Activated T-helper 9 cell treated with anti-CD3 and anti-CD28 coated beads, Interleukin-2, amount 50 U/mL, for 16 hours (primary cell): ENCODE results near the gene EHD1.

Source experiments
- DNase-seq: peaks from one replicate; pipeline ENCODE4 v3.0.0-alpha.2; 2020; ENCODE audit warnings: low read depth

Gene EHD1

DNA sequence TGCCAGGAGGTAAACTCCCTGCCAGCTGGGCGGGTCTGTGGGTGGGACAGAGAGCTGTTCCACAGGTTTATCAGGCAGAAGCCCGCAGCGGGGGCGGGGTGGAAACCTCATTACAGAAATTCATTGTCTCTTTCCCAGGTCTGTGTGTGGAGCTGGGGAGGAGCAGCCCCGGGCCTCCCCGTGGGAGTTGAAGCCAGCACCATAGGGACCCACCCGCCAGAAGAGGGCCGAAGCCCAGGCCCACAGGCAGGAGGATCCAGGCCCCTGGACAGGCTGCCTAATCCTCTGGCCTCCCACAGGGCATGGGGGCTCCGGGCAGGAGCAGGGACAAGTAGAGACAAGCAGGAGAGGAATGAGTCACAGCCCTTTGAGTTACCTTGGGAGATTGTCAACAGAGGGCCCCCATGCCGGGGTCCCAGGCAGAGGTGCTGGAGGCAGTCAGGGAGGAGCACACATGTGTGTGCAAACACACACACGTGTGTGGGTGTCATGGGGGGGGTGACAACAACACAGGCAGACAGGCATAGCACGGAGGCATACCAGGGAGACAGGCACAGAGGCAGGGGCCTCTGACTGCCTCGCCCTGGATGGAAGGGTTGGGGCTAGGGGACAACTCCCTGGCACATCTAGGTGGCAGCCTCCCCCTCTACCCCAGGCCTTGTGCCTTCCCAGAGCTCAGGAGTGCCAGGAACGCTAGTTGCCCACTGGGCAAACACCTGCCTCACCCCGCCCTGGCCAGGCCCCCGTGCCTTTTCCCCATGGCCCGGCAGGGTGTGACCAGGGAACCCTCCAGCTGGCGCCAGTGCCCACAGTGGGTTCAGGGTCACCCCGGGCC is 35.4 kb downstream of the EHD1 start:
- no peak for DNase-seq

DNA sequence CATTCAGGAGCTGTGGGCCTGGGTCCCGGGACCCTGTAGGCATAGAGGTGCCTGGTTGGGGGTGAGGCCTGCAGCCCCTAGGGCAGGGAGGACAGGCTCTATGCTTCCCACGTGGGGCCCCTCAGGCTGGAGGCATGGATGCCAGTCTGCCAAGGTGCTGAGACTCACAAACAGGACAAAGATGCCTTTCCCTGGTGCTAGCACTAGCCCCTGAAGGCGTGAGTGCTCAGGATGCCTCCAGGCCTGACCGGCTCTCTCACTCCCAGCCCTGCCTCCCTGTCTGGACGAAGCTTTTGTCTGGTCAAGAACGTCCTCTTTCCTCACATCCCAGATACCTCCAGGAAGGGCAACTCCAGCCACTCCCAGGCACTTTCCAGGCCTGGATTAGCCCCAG is 36.1 kb downstream of the EHD1 start:
- no peak for DNase-seq

DNA sequence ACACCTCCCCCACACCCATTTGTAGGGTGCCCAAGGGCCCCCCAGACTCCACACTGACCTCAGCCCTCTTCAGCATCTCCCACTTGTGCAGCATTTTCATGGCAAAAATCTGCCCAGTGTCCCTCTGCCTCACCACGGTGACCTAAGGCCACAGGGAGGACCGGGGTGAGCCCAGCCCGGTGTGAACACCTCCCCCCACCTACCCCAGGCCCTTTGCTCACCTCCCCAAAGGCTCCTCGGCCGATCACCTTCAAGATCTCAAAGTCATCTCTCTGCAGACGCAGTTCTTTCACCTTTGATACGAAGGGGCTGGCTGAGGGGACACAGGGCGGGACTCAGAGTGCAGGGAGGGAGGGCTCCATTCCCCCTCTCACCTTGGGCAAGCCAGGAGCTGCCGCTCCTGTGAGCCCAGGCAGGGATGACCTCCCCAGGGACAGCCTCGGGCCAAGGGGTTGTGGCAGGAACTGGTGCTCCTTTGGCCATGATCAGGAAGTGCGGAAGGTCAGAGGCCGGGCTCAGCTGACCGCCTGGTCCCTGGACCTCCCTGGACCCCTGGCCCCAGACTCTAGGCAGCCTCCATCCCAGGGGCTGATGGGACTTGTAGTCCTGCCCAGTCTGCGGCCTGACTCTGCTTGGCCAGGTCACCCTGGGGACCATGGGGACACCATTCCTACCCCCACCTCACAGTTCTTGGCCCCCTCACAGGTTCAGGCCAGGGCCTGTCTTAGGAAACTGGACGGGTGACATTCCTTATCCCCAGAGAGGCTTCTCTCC is 36.6 kb downstream of the EHD1 start:
- no peak for DNase-seq

DNA sequence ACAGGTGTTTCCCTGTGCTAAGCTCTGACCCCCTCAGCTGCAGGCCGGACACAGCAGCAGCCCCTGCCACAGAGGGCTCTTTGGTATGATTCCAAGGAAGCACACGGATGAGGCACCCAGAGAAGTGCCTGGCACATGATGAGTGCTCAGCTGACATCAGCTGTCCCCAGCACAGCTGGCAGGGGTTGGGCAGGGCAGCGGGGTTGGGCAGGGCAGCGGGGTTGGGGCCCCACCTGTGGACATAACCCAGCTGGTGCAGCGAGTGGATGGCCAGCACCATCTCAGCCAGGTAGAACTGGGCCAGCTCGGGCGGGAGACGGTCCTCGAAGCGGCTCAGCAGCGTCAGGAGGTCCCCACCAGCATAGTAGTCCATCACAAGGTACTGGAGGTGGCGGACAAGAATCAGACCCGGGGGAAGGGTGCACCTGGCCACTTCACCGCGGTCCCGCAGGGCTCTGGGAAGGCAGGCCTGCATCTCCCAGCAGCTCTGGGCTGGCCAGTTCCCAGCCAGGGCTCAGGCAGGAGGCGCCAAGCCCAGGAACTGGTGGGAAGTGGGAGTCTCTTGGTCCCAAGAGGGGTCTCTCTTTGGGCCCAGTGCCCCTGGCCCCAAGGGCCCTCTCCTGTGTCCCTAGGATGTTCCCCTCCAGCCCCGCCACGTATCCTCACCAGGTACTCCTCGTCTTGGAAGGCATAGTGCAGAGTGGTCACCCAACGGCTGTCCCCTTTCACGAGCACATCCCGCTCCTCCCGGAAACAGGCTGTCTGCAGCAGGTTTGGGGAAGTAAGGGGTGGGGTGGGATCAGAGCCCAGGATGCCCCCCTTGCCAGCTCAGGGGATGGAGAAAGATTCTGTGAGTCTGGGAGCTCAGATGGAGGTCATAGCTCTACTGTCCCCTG is 38.3 kb downstream of the EHD1 start:
- DNase-seq: no peak

DNA sequence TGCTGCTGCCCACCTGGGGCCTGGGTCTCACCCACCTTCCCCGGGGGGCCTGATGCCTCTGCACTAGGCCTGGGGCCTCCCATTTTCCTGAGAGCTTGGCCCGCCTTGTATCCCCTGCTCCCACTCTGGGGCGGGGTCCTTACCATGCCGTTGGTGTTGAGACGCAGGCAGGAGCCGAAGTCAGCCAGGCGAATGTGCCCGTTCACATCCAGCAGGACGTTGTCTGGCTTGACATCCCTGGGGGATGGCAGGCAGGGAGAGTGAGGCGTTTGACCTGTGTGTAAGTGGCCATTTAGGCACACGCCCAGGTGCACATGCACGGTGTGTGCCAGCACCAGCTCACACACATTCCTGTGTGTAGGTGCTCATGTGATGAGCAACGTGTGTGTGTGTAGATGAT is 39.1 kb downstream of the EHD1 start:
- no peak for DNase-seq

DNA sequence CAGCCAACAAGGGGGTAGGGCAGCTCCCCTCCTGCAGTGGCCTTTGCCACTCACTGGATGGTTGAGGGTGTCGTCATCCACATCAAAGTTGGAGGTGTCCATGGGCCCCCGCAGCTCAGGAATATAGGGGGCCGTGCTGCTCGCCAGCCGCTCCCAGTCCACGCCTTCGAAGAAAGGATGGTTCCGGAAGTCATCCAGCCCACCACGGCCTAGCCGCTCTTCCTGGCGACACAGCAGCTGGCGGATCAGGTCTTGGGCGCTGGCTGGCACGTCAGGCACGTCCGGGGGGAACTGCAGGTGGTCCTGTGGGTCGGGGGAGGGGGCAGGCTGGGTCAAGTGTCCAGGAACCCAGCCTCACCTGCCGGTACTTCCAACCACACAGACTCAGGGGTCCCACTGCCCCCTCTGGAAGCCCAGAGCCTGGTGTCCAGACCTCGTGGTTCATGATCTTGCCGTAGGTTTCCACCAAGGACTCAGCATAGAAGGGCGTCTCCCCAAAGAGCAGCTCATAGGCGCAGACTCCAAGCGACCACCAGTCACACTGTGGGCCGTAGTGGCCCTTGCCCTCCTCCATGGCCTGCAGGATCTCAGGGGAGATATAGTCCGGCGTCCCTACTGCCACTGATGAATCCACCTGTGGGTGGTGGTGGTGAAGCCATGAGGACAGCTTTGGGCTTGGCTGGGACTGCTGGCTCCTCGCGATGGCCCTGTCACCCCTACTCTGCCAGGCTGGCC is 39.7 kb downstream of the EHD1 start:
- DNase-seq: no peak

DNA sequence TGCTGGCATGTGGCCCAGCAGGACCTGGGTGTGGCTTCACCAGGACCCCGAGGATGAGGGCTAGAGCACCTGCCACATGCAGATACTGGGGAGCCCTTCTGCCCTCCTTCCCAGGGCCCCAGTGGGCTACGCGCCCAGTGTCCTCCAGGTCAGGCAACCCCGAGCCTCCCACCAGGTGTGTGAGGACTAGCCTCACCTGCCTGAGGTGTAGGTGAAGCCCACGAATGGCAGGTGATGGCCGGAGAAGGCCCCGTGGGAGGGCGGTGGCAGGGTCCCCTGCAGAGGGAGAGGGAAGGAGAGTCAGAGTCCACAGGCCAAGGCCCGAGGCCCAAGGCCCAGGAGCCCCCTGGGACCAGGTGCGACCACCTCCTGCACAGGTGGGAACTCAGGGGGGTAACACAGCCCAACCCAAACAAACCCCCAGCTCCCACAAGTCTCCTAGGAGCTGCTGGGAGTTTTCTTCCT is 40.5 kb downstream of the EHD1 start:
- DNase-seq: no peak

DNA sequence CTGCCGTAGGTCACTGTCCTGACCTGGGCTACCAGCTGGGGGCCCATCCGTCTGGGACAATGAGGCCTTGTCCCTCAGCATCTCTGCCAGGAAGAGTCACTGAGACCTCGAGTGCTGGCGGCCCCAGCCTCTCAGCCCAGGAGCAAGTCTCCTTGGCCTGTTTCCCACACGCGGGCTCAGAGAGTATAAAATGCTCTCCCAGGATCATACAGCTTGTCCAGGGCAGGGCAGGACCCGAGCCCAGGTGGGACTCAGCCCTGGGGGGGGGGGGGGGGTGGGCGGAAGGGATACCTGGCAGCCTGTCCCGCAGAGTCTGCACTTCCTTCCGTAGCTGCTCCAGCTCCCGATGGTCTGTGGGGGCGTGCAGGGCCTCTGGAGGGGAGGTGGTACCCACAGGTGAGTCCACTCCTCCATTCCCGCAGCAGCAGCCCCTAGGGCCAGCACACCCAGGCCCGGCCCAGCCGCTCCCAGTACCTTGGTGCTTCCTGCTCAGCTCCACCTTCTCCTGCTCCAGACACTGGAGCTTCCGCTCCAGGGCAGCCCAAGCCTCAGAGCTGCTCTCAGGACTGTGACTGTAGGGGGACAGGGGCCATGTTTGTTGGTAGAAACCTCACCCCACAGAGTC is 41.9 kb downstream of the EHD1 start:
- no peak for DNase-seq

DNA sequence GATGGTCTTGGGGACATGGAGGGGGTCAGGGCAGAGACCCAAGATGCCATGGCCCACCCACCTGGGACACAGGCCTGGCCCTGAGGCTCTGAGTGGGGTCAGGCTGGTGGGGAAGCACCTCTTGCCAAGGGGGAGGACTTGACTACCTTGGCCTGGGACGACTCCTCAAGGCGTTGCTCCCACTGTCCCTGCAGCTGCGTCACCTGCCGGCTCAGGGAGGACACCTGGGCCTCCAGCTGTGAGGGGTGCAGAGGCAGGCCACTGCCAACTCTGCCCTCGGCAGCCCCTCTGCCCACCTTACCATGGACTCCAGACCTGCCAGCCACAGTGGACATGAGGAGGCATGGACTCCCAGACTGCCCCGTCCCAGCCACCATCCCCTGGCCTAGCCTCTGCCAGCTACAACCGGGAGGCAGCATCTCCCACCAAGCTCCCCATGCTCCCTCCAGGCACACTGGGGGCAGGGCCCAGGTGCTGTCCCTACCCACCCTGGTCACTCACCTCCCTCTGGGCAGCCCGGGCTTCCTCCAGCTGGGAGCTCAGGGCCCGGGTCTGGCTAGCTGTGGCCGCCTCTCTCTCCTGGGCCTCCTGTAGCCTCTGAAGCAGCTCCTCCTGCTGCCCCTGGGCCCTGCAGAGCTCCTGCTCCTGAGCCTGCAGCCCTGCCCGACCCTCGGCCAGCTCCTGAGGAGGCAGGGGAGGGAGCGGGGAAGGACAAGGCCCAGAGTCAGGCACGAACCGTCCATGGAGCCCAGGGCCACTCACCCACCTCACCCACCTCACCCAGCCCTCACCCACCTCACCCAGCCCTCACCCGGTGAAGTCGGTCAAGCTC is 42.6 kb downstream of the EHD1 start:
- DNase-seq: no peak

DNA sequence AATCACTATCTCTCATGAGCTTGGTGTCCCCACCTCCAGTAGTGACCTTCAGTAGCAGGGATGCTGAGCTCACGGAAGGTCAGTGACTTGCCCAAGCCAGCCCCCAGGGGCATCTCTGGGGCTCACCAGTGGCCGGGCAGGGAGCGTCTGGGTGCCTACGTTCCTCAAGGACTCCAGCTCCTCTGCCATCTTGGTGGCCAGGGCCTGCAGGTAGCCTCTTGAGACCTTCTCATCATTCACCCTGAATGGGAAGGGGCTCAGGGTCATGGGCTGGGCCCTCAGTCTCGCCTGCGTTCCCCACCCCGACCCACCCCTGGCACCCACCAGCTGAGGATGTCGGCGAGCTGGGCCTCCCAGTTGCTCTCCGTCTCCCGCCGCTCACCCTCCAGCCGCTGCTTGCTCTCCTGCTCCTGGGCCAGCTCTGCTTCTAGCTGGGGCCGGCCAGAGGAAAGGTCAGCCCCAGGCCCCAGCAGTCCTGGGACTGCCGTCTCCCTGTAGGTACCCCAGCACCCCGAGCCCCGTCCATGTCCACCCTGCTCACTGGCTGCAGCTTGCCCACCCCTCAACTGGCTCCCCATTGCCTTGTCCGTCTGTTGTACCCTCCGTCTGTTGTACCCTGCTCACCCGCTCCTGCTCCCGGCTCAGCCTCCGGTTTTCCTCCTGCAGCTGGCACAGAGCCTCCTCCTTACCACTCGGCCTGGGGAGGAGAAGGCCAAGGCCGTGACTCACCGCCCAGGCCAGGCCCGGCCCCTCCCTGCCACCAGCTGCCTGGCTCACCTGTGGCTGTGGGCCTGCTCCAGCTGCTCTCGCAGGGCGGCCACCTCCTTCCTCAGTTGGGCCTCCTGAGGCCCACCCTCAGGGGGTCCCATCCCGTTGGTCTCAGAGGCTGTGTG is 43.5 kb downstream of the EHD1 start:
- no peak for DNase-seq

DNA sequence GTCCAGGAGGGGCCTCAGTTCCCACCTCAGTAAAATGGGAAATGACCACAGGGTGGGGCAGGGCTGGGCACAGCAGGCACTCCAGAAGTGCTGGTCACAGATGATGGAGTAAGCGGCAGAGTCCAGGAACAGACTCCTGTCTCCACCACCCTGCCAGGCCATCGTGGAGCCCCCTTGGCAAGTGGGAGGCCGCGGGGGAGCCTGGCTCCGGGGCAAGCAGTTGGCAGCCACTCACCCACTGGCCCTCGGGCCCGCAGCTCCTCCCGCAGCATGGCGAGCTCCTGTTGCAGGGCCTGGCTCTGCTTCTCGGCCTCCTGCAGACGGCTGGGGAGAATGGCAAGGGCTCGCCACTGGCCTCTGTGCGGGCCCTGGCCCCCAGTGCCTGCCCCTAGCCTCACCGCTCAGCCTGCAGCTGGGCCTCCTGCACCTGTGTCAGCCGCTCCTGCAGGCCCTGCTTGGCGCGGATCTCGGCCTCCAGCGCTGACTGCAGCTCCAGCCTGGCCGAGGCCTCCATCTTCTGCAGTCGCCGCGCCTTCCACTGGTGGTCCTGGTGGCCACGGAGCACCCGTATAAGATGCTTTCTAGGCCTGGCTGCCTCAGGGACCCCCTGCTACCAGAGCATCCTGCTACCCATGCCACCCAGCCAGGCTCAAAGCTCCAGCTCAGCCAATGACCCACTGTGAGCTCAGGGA is 44.2 kb downstream of the EHD1 start:
- DNase-seq: no peak

DNA sequence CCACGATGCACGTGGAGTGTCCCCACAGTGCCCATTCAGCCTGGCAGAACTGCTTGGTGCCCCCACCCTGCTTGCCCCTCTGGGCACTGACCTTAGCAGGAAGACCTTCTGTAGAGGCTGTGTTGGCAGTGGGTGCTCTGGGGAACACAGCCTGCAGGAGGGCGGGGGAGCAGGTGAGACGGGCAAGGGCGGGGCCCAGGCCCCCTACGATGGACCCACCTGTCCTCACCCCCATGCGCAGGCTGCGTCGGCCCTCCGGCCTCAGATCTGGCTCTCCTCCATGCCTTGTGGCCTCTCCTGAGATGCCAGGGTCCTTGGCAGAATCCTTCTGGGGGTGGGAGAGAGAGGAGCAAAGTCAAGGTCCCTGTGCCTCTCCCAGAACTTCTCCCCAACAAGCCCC is 44.9 kb downstream of the EHD1 start:
- DNase-seq: no peak

DNA sequence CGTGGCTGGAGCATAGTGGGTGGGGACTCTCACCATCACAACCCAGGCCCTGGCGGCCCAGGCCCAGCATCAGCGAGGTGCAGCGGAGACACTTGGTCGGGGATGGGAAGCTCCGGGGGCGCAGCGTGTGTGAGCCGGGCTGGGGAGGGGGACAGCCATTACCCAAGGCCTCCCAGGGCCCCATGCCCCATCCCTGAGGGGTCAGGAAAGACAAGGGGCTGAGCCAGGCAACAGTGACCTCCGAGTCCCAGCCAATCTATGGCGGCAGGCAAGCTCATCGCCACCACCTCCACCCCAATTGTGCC is 45.3 kb downstream of the EHD1 start:
- no peak for DNase-seq

DNA sequence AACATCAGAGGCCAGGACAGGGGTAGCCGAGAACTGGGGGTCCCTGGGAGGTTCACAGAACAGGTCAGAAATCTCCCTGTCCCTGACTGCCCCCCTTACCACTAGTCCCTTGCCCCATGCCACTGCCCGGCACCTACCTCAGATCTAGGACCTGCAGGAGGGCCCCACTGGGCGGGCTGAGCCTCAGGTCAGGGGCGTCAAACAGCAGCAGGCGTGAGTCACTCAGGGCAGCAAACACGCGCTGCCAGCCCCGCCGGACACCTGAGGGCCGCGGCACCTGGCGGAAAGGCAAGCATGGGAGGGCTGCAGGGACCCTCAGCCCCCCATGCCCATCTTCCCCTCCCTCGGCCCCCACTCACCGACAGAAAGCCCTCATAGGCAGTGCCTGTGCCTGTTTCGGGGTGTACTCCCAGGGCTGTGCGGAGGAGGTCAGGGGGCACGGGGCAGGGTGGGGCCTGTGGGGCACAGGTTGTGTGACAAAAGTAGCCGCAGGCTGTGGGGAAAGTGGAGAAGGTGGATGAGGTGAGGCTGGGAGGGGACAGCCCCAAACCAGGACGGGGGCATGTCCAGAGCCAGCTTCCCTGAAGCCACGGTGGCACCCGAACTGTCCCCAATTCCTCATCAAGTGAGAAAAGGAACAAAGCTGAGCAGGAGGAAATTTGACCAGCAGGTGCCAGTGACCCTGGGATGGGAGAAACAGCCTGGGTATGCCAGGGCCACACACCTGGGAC is 45.8 kb downstream of the EHD1 start:
- DNase-seq: no peak

DNA sequence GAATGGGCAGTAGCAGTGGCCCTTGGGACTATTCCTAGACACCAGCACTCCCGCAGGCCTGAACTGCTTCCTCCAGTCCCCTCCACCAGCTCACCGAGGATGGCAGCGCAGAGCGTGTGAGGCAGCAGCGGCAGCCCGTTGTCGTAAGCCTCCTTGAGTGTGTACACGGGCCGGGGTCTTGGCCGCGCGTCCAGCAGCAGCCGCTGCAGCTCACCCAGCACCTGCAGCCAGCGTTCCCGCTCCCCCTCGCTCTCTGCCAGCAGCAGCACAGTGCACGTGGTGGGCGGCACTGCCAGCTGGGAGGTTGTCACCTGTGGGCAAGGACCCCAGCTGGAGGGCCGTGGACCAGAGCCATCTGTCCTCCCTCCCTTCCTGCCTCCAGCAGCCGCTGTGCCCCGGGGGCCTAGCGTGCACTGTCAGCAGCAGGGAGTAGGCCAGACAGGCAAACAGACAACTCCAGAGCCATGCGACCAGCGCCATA is 47.0 kb downstream of the EHD1 start:
- no peak for DNase-seq

DNA sequence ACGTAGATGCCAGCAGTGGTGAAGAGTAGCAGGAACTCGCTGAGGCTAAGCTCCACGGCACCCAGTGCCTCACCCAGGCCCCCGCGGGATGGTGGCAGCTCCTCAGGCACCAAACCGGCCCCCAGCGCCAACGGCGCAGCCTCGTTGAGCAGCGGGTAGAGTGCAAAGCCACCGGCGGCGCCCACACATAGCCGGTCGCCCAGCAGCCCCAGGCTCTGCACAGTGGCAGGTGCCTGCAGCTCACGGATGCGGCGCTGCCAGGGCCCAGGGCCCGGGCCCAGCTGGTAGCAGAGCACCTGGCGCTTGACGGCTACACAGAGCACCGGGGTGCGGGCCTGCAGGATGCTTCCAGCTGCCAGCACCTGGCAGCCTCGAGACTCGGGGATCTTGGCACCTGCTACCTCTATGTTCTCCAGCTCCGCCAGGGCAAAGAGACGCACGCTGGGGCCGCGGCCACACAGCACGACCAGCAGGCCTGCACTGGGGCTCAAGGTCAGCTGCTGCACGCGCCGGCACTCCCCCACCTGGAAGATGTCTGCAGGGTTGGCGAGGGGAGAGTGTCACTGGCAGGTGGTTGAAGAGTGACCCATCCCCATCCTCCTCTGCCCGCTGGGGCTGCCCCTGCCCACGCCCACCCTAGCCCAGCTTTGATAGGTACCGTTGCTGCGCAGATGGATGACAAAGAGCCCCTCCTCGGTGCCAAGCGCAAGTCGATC is 48.7 kb downstream of the EHD1 start:
- no peak for DNase-seq

DNA sequence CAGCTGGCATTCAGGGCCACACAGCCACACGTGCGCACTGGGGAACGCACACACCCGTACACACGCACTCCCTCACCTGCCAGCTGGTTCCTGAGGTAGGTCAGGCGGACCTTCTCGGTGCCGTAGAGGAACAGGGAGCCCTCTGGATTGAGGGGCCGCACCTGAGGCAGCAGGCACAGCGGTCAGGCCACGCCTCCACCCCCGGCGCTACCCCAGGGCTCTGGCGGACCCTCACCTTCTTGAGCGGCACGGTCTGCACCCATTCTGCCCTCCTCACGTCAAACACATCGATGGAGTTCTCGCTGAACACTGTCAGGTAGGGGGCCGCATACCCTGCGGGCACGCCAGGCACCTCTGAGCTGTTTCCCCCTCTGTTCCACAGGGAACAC is 51.0 kb downstream of the EHD1 start:
- DNase-seq: no peak
